Stomach (tissue), 9 donors: ENCODE data around the gene PPAN. TPM values are rescaled to one million over a fixed set of nuclear protein-coding genes. Genes with fewer than 3 reads are reported as not detected.
A peak's percentile ranks its signal among the peaks of the same experiment; 100 is the strongest.

Experiments used
- DNase-seq, 2 donors: peaks; one replicate each; pipeline versions ENCODE4 v3.0.0 to v3.0.0-alpha.2; 2013 to 2019
- H3K27ac ChIP-seq, 5 donors: fragments of 200-600 bp in 4 of 5; sonication (generic) in 4 of 5; one replicate each; pipeline ENCODE4 v1.5.1; 2013 to 2019; ENCODE audit warnings: mild to moderate bottlenecking in 1 of 5, moderate library complexity in 1 of 5
- H3K27me3 ChIP-seq, 3 donors: fragments of 200-600 bp; sonication (generic); one replicate each; pipeline ENCODE4 v1.5.1; 2017 to 2019; ENCODE audit warnings: mixed run types in 1 of 3
- H3K36me3 ChIP-seq, 4 donors: fragments of 200-600 bp; sonication (generic); 1 replicate in 3 of 4; 2 replicates in 1 of 4; pipeline ENCODE4 v1.5.1; 2016 to 2019
- H3K4me1 ChIP-seq, 4 donors: fragments of 200-600 bp; sonication (generic); one replicate each; pipeline ENCODE4 v1.5.1; 2016 to 2019
- H3K4me3 ChIP-seq, 4 donors: fragments of 200-600 bp; sonication (generic) in 3 of 4; one replicate each; pipeline ENCODE4 v1.5.1; 2016 to 2019; ENCODE audit warnings: mild to moderate bottlenecking in 1 of 4
- H3K9me3 ChIP-seq, 4 donors: fragments of 200-600 bp; sonication (generic); one replicate each; pipeline ENCODE4 v1.5.1; 2016 to 2019
- CTCF ChIP-seq, 7 experiments: fragments of 450-650 bp in 4 of 7; fragments of 200-600 bp in 3 of 7; sonication (generic) in 3 of 7; IDR thresholded peaks; one replicate each; pipeline ENCODE4 v1.5.1; 2016 to 2019; ENCODE audit warnings: antibody characterized with exemption in 7 of 7, control low read depth in 2 of 7, mild to moderate bottlenecking in 1 of 7
- EP300 ChIP-seq: sonication (generic); formaldehyde crosslinking; IDR thresholded peaks from one replicate; pipeline ENCODE4 v1.6.1; 2017; ENCODE audit warnings: antibody characterized with exemption
- POLR2A ChIP-seq, 4 donors: fragments of 450-650 bp; IDR thresholded peaks; one replicate each; pipeline ENCODE4 v1.6.1; 2016; ENCODE audit warnings: antibody characterized with exemption in 4 of 4, control low read depth in 2 of 4, mild to moderate bottlenecking in 1 of 4, moderate library complexity in 1 of 4
- POLR2AphosphoS5 ChIP-seq, 3 donors: sonication (generic); formaldehyde crosslinking; IDR thresholded peaks; one replicate each; pipeline ENCODE4 v1.6.1; 2016; ENCODE audit warnings: antibody characterized with exemption in 3 of 3
- WGBS, 5 donors: extraction: QIAGEN DNeasy Blood & Tissue Kit in 3 of 5; methylation state at CpG; one replicate each; pipeline versions ENCODE4 v1.1.5 to v1.1.7; 2013 to 2018; 5-methylcytosine and 5-hydroxymethylcytosine counted together
- intact Hi-C: fragments of 100-400 bp; cut with DNase I; formaldehyde crosslinking; loops from one replicate; pipeline ENCODE4 v1.15.1; 2023; ENCODE audit warnings: low total_unique reads
- polyA plus RNA-seq, 3 donors: library from polyadenylated mRNA; stranded (reverse); fragments of 200-250 nt; gene quantifications; one replicate each; pipeline ENCODE4 v1.2.3, GENCODE V29; 2013
- total RNA-seq, 5 donors: library from RNA; depleted of rRNA; stranded (reverse); fragments of >200 nt; gene quantifications; one replicate each; pipeline versions ENCODE4 v1.1.0 to v1.2.3, GENCODE V29; 2014 to 2016
- donor health status: healthy with polysubstance abuse.
- donor health status: Bipolar disorder and iron deficiency.
- donor health status: healthy.

The PPAN gene
- total and polyA plus RNA-seq, 8 donors = 1.2 to 52.3 (median 34.7) TPM

GRCh38 chr19:10115392-10116084 lies 9.4 kb downstream of the PPAN start:
- Histone ChIP-seq H3K9me3 (no peaks in the 10 kb centered on the region), H3K4me1 (peaks cover 17 to 66% (median 45%) of the 10 kb centered on the region in 4 donors), H3K27ac (no peak overlapping the region), H3K4me3 (no peak overlapping the region), H3K27me3 (no peaks in the 10 kb centered on the region), H3K36me3 (peaks cover 54 to 71% (median 63%) of the 10 kb centered on the region in 4 donors)
- DNase-seq = no peak
- no peak for TF ChIP-seq POLR2AphosphoS5 (IDR thresholded peaks at IDR 0.05)
- TF ChIP-seq CTCF (IDR thresholded peaks at IDR 0.05) = no peak
- no peak for TF ChIP-seq EP300
- no peak for TF ChIP-seq POLR2A (IDR thresholded peaks at IDR 0.05)
- intact Hi-C loops = loop anchor here (10.0 kb wide), 1 partner anchor 139 kb away; the partner anchor contains the start of gene MRPL4
- 83 to 88% (median 86%) methylated on average over 30 to 45 of the region's 45 CpGs for WGBS, 5 donors

DNA sequence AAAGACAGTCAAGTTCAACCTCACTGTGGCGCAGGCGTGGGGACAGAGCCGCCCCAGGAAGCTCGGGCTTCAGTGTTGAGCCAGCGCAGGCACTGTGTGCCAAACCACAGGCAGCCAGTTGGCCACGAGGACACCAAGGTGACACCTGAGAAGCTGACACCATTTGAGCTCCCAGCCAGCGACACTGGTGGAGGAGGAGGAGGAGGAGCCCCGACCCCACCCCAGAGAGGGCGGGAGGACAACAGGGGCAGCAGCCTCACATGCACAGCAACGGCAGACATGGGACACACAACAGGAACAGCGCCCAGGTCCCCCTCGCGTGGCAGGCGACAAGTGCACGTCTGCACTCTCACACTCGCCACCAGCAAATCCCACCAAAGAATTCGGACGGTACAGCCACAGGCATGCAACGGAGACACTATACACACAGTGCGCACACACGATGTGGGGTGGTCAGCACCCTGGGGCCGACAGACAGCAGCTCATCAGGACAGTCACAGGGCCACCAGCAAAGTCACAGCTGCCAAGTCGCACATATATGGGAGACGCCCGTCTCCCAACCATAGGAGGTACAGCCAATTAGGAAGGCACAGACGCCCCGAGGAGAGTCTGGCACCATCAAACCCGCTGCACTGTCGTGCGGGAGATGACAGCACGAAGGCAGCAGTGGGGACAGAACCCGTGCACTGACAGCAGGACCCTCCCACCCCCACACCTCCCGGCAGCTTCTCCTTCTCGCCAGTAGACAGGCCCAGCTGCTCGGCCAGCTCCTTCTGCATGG lies 10.1 kb downstream of the PPAN start:
- no peak overlapping the region for H3K27ac ChIP-seq
- peaks cover 17 to 65% (median 47%) of the 10 kb centered on the region in 4 donors for H3K4me1 ChIP-seq
- H3K9me3 ChIP-seq = no peaks in the 10 kb centered on the region
- DNase-seq = no peak
- intact Hi-C loops = loop anchor here (10.0 kb wide), 1 partner anchor 139 kb away; the partner anchor contains the start of gene MRPL4
- H3K27me3 ChIP-seq = no peaks in the 10 kb centered on the region
- TF ChIP-seq CTCF (IDR thresholded peaks at IDR 0.05) = no peak
- peaks cover 46 to 63% (median 55%) of the 10 kb centered on the region in 4 donors for H3K36me3 ChIP-seq
- H3K4me3 ChIP-seq = no peak overlapping the region
- WGBS, 5 donors = 76 to 87% (median 85%) methylated on average over 10 to 35 of the region's 35 CpGs

- Histone ChIP-seq H3K27me3 (no peaks in the 10 kb centered on the region), H3K36me3 (peaks cover 43 to 56% (median 50%) of the 10 kb centered on the region in 4 donors), H3K4me1 (peaks cover 17 to 63% (median 47%) of the 10 kb centered on the region in 4 donors), H3K9me3 (no peaks in the 10 kb centered on the region), H3K27ac (no peak overlapping the region), H3K4me3 (no peak overlapping the region)
- TF ChIP-seq POLR2AphosphoS5 (IDR thresholded peaks at IDR 0.05) (no peak), EP300 (no peak), POLR2A (IDR thresholded peaks at IDR 0.05) (no peak), CTCF (IDR thresholded peaks at IDR 0.05) (no peak)
- intact Hi-C loops = loop anchor here (10.0 kb wide), 1 partner anchor 138 kb away; the partner anchor contains the start of gene MRPL4
- WGBS, 5 donors = 83 to 91% (median 90%) methylated on average over 15 to 21 of the region's 21 CpGs
- no peak for DNase-seq
Measured at GRCh38 chr19:10116866-10117616, 10.9 kb downstream of the PPAN start.

GRCh38 chr19:10118960-10119359 lies 12.8 kb downstream of the PPAN start:
- peaks cover 43 to 48% (median 47%) of the 10 kb centered on the region in 4 donors for H3K36me3 ChIP-seq
- TF ChIP-seq POLR2A (IDR thresholded peaks at IDR 0.05) = no peak
- no peak for TF ChIP-seq CTCF (IDR thresholded peaks at IDR 0.05)
- no peak for TF ChIP-seq EP300
- no peak for TF ChIP-seq POLR2AphosphoS5 (IDR thresholded peaks at IDR 0.05)
- H3K4me3 ChIP-seq = peak overlapping the region; percentile 78 to 97 (median 87)
- no peaks in the 10 kb centered on the region for H3K27me3 ChIP-seq
- H3K9me3 ChIP-seq = no peaks in the 10 kb centered on the region
- DNase-seq = no peak
- H3K4me1 ChIP-seq = peaks cover 17 to 47% (median 31%) of the 10 kb centered on the region in 4 donors
- peak overlapping the region in 4 of 5 donors; percentile 74 to 86 (median 82) for H3K27ac ChIP-seq
- 27 to 36% (median 30%) methylated on average over 10 to 12 of the region's 12 CpGs for WGBS, 5 donors
- intact Hi-C loops = loop anchor here (10.0 kb wide), 1 partner anchor 136 kb away; the partner anchor contains the start of gene MRPL4
